GM19035 (cell line): ENCODE data around the gene FER.
A peak's percentile ranks its signal among the peaks of the same experiment; 100 is the strongest.
"Not testable (repeated sequence)": the region's sequence is repeated elsewhere in the genome, so short reads cannot be mapped to it uniquely, and the experiment has no call there.

Source experiments
- ATAC-seq: cut with Tn5 transposase; IDR thresholded peaks from one replicate; pipeline ENCODE4 v1.9.1; 2021; ENCODE audit not compliant: unreplicated experiment

Gene FER

GRCh38 chr5:109168151-109168550 is 420.5 kb downstream of the FER start:
- no peak for ATAC-seq

GRCh38 chr5:109170629-109171350 is 423.1 kb downstream of the FER start:
- ATAC-seq = no peak

GRCh38 chr5:109171437-109172073 is 423.9 kb downstream of the FER start:
- ATAC-seq = not testable (repeated sequence)

- ATAC-seq = no peak
Measured at GRCh38 chr5:109173036-109173794, 425.5 kb downstream of the FER start.

GRCh38 chr5:109177227-109177626 is 429.5 kb downstream of the FER start:
- ATAC-seq = no peak

GRCh38 chr5:109177782-109178181 is 430.1 kb downstream of the FER start:
- no peak for ATAC-seq

- no peak for ATAC-seq
Measured at GRCh38 chr5:109180668-109181067, 433.0 kb downstream of the FER start.

GRCh38 chr5:109186759-109187158 is 439.1 kb downstream of the FER start:
- ATAC-seq = no peak

GRCh38 chr5:109191153-109191558 is 443.5 kb downstream of the FER start:
- peak; percentile 64 for ATAC-seq

- no peak for ATAC-seq
Measured at GRCh38 chr5:109192027-109192426, 444.3 kb downstream of the FER start.

- ATAC-seq = no peak
Measured at GRCh38 chr5:109192555-109193281, 445.0 kb downstream of the FER start.

GRCh38 chr5:109195667-109196066 is 448.0 kb downstream of the FER start:
- no peak for ATAC-seq

- no peak for ATAC-seq
Measured at GRCh38 chr5:109196087-109196822, 448.6 kb downstream of the FER start.

GRCh38 chr5:109196823-109197160 is 449.1 kb downstream of the FER start:
- no peak for ATAC-seq

- no peak for ATAC-seq
Measured at GRCh38 chr5:109199289-109199688, 451.6 kb downstream of the FER start.

GRCh38 chr5:109199799-109200620 is 452.3 kb downstream of the FER start:
- ATAC-seq = no peak

- no peak for ATAC-seq
Measured at GRCh38 chr5:109215040-109215439, 467.3 kb downstream of the FER start.

GRCh38 chr5:109218818-109219217 is 471.1 kb downstream of the FER start:
- ATAC-seq = no peak

- ATAC-seq = no peak
Measured at GRCh38 chr5:109223531-109223930, 475.8 kb downstream of the FER start.
